Endothelial cell of umbilical vein (primary cell): ENCODE results near the gene DNAI7. TPM values are rescaled to one million over a fixed set of nuclear protein-coding genes. Genes with fewer than 3 reads are reported as not detected.
A peak's percentile ranks its signal among the peaks of the same experiment; 100 is the strongest.

Experiments
- BruUV-seq: library from RNA; stranded (reverse); fragments of 400-500 nt; replicated peaks from 2 replicates; lab custom pipeline; 2021; lab: Mats Ljungman, UMichigan
- CTCF ChIA-PET: fragments of 300-600, 350-600 bp; sonication (Branson Sonifier 250); formaldehyde crosslinking; loops from one replicate; lab custom pipeline; 2021; ENCODE audit warnings: antibody characterized with exemption, inconsistent platforms; lab: Charles Lee
- POLR2A ChIA-PET: fragments of 300-600, 350-600 bp; sonication (Branson Sonifier 250); formaldehyde crosslinking; loops from one replicate; lab custom pipeline; 2021; ENCODE audit warnings: antibody characterized with exemption, inconsistent platforms; lab: Charles Lee
- DNase-seq: peaks from one replicate; pipeline ENCODE4 v3.0.0-alpha.2; 2011; ENCODE audit warnings: low read depth, low spot score
- FAIRE-seq: peaks from 2 replicates; lab custom pipeline; 2011; peaks lifted over from hg19 to GRCh38; lab: Jason Lieb, UNC
- H2AFZ ChIP-seq: 2 replicates; pipeline ENCODE4 v1.6.0; 2012; ENCODE audit warnings: low read depth, low read length, control low read depth, inconsistent platforms
- H3K27ac ChIP-seq: 2 replicates; pipeline ENCODE4 v1.5.1; 2011; ENCODE audit warnings: low read depth, mild to moderate bottlenecking, control low read depth, low read length, moderate library complexity; ENCODE audit not compliant: insufficient read depth
- H3K27me3 ChIP-seq, 2 experiments: 2 replicates each; pipeline versions ENCODE4 v1.6.0 to v1.6.1; 2011; ENCODE audit warnings: low read length in 2 of 2, mixed read lengths in 1 of 2; ENCODE audit not compliant: control insufficient read depth in 2 of 2, insufficient read depth in 2 of 2
- H3K36me3 ChIP-seq, 2 experiments: 2 replicates in 1 of 2; 3 replicates in 1 of 2; pipeline ENCODE4 v1.5.1; 2011; ENCODE audit warnings: low read length in 2 of 2, mild to moderate bottlenecking in 1 of 2, moderate library complexity in 1 of 2; ENCODE audit not compliant: control insufficient read depth in 2 of 2, insufficient read depth in 2 of 2; ENCODE audit errors: extremely low read depth in 1 of 2
- H3K4me1 ChIP-seq: 3 replicates; pipeline ENCODE4 v1.5.1; 2011; ENCODE audit warnings: mild to moderate bottlenecking, low read length; ENCODE audit not compliant: control insufficient read depth, insufficient read depth; ENCODE audit errors: extremely low read depth
- H3K4me2 ChIP-seq: 2 replicates; pipeline ENCODE4 v1.6.1; 2011; ENCODE audit warnings: low read length, control low read depth, mixed read lengths; ENCODE audit not compliant: insufficient read depth
- H3K4me3 ChIP-seq, 3 experiments: fragments of 200-600 bp in 1 of 3; sonication (generic), shearing (Covaris generic) in 1 of 3; replicated peaks in 1 of 3; 2 replicates each; pipeline ENCODE4 v1.5.1; 2011 to 2016; ENCODE audit warnings: control low read depth in 3 of 3, low read length in 3 of 3, mild to moderate bottlenecking in 2 of 3, inconsistent platforms in 1 of 3, low read depth in 1 of 3, moderate library complexity in 1 of 3; ENCODE audit not compliant: insufficient read depth in 1 of 3
- H3K79me2 ChIP-seq: 2 replicates; pipeline ENCODE4 v1.6.0; 2012; ENCODE audit warnings: low read length, inconsistent platforms; ENCODE audit not compliant: control insufficient read depth, insufficient read depth
- H3K9ac ChIP-seq: replicated peaks from 2 replicates; pipeline ENCODE3; 2011; ENCODE audit warnings: low read length, control low read depth; ENCODE audit not compliant: insufficient read depth; ENCODE audit errors: extremely low read depth
- H3K9me1 ChIP-seq: replicated peaks from 3 replicates; pipeline ENCODE4 v1.6.0; 2011; ENCODE audit warnings: mild to moderate bottlenecking, low read length; ENCODE audit not compliant: control insufficient read depth, insufficient read depth; ENCODE audit errors: extremely low read depth
- H3K9me3 ChIP-seq: replicated peaks from 2 replicates; pipeline ENCODE4 v1.5.1; 2012; ENCODE audit warnings: low read length, inconsistent platforms; ENCODE audit not compliant: control insufficient read depth, insufficient read depth
- H4K20me1 ChIP-seq: replicated peaks from 2 replicates; pipeline ENCODE3; 2011; ENCODE audit warnings: mild to moderate bottlenecking, low read length; ENCODE audit not compliant: control insufficient read depth, insufficient read depth; ENCODE audit errors: extremely low read depth
- EZH2 ChIP-seq: IDR thresholded peaks from 2 replicates; pipeline ENCODE4 v1.6.1; 2012; ENCODE audit warnings: borderline replicate concordance, low read depth, mild to moderate bottlenecking, moderate library complexity, low read length, inconsistent platforms; ENCODE audit not compliant: severe bottlenecking
- FOS ChIP-seq: IDR thresholded peaks from 2 replicates; pipeline ENCODE4 v1.6.1; 2011; ENCODE audit warnings: mild to moderate bottlenecking, low read length, moderate library complexity, borderline replicate concordance; ENCODE audit not compliant: insufficient read depth
- GATA2 ChIP-seq: IDR thresholded peaks from 2 replicates; pipeline ENCODE4 v1.7.0; 2011; ENCODE audit warnings: low read depth, mild to moderate bottlenecking, moderate library complexity, mixed read lengths, low read length; ENCODE audit not compliant: insufficient read length, insufficient read depth
- JUN ChIP-seq: IDR thresholded peaks from 2 replicates; pipeline ENCODE4 v1.6.1; 2011; ENCODE audit warnings: borderline replicate concordance, low read depth; ENCODE audit not compliant: insufficient read length, insufficient read depth
- MYC ChIP-seq: IDR thresholded peaks from one replicate; pipeline ENCODE4 v1.6.1; 2011; ENCODE audit warnings: mild to moderate bottlenecking, low read depth, low read length
- POLR2A ChIP-seq: IDR thresholded peaks from 2 replicates; pipeline ENCODE4 v1.6.1; 2012; ENCODE audit warnings: low read depth, mild to moderate bottlenecking, control low read depth, low read length
- POLR2AphosphoS5 ChIP-seq: IDR thresholded peaks from 2 replicates; pipeline ENCODE4 v1.6.1; 2012; ENCODE audit warnings: low read depth, mild to moderate bottlenecking, control low read depth, low read length, moderate library complexity; ENCODE audit not compliant: insufficient read depth
- dilution Hi-C: fragments of 300-500 bp; cut with MboI; formaldehyde crosslinking; loops from one replicate; pipeline ENCODE4 v1.15.0; 2019; ENCODE audit warnings: low sequenced_read_pairs; ENCODE audit not compliant: extremely low pct_ligation_motif_present
- intact Hi-C: fragments of 100-400 bp; cut with micrococcal nuclease; formaldehyde crosslinking; loops from one replicate; pipeline ENCODE4 v1.10.0; 2022
- polyA plus RNA-seq, 4 experiments: library from polyadenylated mRNA; depleted of rRNA in 3 of 4; stranded (reverse) in 3 of 4; unstranded in 1 of 4; fragments of >200 nt; gene quantifications; 2 replicates each; pipeline versions ENCODE4 v1.2.1 to v1.2.3, GENCODE V29; 2011 to 2012; ENCODE audit warnings: missing spikeins in 1 of 4
- total RNA-seq: library from RNA; stranded (reverse); gene quantifications from 2 replicates; pipeline ENCODE4 v1.2.3, GENCODE V29; 2021
- TF ChIP-seq, protein P1 (sequence below), 2 donors: IDR thresholded peaks; 1 replicate in 1 of 2; 2 replicates in 1 of 2; pipeline ENCODE4 v1.5.1; 2011; ENCODE audit warnings: low read length in 2 of 2, mild to moderate bottlenecking in 2 of 2, moderate library complexity in 2 of 2, control low read depth in 1 of 2, inconsistent platforms in 1 of 2, low read depth in 1 of 2; ENCODE audit not compliant: insufficient read depth in 1 of 2; ENCODE audit errors: extremely low read depth in 1 of 2
- TF ChIP-seq, protein P2 (sequence below): IDR thresholded peaks from 2 replicates; pipeline ENCODE4 v1.6.1; 2011; ENCODE audit not compliant: insufficient read depth, insufficient read length

DNAI7 gene
- total and polyA plus RNA-seq, 2 donors (not counting 3 experiments of a cell fraction or from before 2014, with no cell fraction given) = not detected

DNA sequence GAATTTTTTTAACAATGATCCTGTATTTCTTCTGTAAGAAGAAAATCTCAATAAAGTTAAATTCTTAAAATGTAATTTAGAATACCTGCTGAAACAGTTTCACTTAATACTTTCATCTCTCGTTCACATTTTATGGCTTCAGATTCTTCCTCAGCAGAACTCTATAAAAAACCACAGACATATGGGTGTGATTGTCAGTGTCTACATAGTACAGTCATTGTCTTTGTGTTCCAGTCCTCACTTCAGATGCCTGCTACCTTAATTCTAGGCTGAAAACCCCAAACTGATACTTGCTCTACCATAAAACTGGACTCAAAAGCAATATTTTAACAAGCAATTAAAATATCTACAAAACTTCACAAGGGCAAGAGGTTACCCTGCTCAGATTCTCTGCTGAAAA lies 71.8 kb downstream of the DNAI7 start:
- Histone ChIP-seq H3K9me3 (no peaks in the 10 kb centered on the region), H3K27ac (no peak overlapping the region), H3K27me3 (no peaks in the 10 kb centered on the region), H3K36me3 (no peaks in the 10 kb centered on the region), H3K4me1 (no peaks in the 10 kb centered on the region), H3K4me2 (no peak overlapping the region), H4K20me1 (no peaks in the 10 kb centered on the region), H2AFZ (no peak overlapping the region), H3K9me1 (no peaks in the 10 kb centered on the region), H3K4me3 (no peak overlapping the region), H3K9ac (no peak overlapping the region), H3K79me2 (no peaks in the 10 kb centered on the region)
- ChIA-PET POLR2A (no interaction called here), CTCF (interaction anchor here (1.0 to 2.1 kb wide), 2 partner anchors 28 to 32 kb away, joined by 3 to 5 read pairs; no protein-coding TSS in a partner anchor)
- dilution Hi-C loops = no loop called here
- intact Hi-C loops = no loop called here
- no peak for FAIRE-seq
- no TSS peak for BruUV-seq
- no peak for TF ChIP-seq FOS
- no peak for DNase-seq

DNA sequence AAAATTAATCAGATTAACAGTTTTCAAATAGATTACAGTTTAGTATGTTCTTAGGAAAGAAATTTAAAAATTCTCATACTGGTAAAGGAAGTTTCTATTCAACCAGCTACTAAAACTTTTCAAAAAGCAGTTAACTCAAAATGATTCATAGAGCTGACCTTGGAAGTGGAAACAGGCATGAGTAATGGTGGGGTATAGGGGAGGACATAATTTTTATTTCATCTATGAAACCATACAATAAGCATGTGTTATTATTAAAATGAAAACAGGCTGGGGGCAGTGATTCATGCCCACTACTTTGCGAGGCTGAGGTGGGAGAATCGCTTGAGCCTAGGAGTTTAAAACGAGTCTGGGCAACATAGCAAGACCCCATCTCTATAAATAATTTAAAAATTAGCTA lies 73.0 kb downstream of the DNAI7 start:
- Histone ChIP-seq H3K36me3 (no peaks in the 10 kb centered on the region), H2AFZ (no peak overlapping the region), H3K4me3 (no peak overlapping the region), H3K9me1 (no peaks in the 10 kb centered on the region), H3K4me1 (no peaks in the 10 kb centered on the region), H3K79me2 (no peaks in the 10 kb centered on the region), H4K20me1 (no peaks in the 10 kb centered on the region), H3K9ac (no peak overlapping the region), H3K4me2 (no peak overlapping the region), H3K27ac (no peak overlapping the region), H3K9me3 (no peaks in the 10 kb centered on the region), H3K27me3 (no peaks in the 10 kb centered on the region)
- ChIA-PET POLR2A (no interaction called here), CTCF (interaction anchor here (1.3 to 1.6 kb wide), 3 partner anchors 8 to 131 kb away, joined by 5 to 7 read pairs (median 7); no protein-coding TSS in a partner anchor)
- no peak for TF ChIP-seq JUN
- no peak for TF ChIP-seq MYC
- TF ChIP-seq, protein P1, sequence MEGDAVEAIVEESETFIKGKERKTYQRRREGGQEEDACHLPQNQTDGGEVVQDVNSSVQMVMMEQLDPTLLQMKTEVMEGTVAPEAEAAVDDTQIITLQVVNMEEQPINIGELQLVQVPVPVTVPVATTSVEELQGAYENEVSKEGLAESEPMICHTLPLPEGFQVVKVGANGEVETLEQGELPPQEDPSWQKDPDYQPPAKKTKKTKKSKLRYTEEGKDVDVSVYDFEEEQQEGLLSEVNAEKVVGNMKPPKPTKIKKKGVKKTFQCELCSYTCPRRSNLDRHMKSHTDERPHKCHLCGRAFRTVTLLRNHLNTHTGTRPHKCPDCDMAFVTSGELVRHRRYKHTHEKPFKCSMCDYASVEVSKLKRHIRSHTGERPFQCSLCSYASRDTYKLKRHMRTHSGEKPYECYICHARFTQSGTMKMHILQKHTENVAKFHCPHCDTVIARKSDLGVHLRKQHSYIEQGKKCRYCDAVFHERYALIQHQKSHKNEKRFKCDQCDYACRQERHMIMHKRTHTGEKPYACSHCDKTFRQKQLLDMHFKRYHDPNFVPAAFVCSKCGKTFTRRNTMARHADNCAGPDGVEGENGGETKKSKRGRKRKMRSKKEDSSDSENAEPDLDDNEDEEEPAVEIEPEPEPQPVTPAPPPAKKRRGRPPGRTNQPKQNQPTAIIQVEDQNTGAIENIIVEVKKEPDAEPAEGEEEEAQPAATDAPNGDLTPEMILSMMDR (IDR thresholded peaks at IDR 0.05; ENCODE audit: extremely low read depth in 1 of 2, insufficient read depth in 1 of 2, low read depth in 1 of 2, low read length in 2 of 2) = no peak
- TF ChIP-seq, protein P2, sequence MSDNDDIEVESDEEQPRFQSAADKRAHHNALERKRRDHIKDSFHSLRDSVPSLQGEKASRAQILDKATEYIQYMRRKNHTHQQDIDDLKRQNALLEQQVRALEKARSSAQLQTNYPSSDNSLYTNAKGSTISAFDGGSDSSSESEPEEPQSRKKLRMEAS = no peak
- TF ChIP-seq GATA2 = no peak
- TF ChIP-seq FOS = no peak
- TF ChIP-seq POLR2A = no peak
- TF ChIP-seq EZH2 = no peak
- no peak for TF ChIP-seq POLR2AphosphoS5
- intact Hi-C loops = no loop called here
- dilution Hi-C loops = no loop called here
- DNase-seq (peak; percentile 11), FAIRE-seq (no peak)
- BruUV-seq = no TSS peak
